Upper lobe of left lung (tissue), 6 donors: ENCODE measurements around the gene BBS1. TPM values are rescaled to one million over a fixed set of nuclear protein-coding genes. Genes with fewer than 3 reads are reported as not detected.

Source experiments
- ATAC-seq, 2 donors: fragments of 200-7000 bp; cut with Tn5 transposase; one replicate each; pipeline ENCODE4 v1.9.1; 2022; ENCODE audit warnings: mild to moderate bottlenecking in 2 of 2, moderate library complexity in 2 of 2; ENCODE audit not compliant: low FRiP score in 2 of 2
- DNase-seq, 2 donors: peaks; one replicate each; pipeline ENCODE4 v3.0.0-alpha.2; 2019 to 2020
- H3K27ac ChIP-seq, 4 donors: fragments of 200-600 bp; sonication (generic); one replicate each; pipeline ENCODE4 v1.5.1; 2016 to 2019
- H3K27me3 ChIP-seq, 4 donors: fragments of 200-600 bp; sonication (generic); one replicate each; pipeline ENCODE4 v1.5.1; 2017 to 2019
- H3K36me3 ChIP-seq, 4 donors: fragments of 200-600 bp; sonication (generic); one replicate each; pipeline ENCODE4 v1.5.1; 2016 to 2019
- H3K4me1 ChIP-seq, 4 donors: fragments of 200-600 bp; sonication (generic); one replicate each; pipeline ENCODE4 v1.5.1; 2018 to 2019
- H3K4me3 ChIP-seq, 4 donors: fragments of 200-600 bp; sonication (generic); one replicate each; pipeline ENCODE4 v1.5.1; 2017 to 2019; ENCODE audit warnings: mild to moderate bottlenecking in 2 of 4, moderate library complexity in 1 of 4
- H3K9me3 ChIP-seq, 4 donors: fragments of 200-600 bp; sonication (generic); one replicate each; pipeline ENCODE4 v1.5.1; 2018 to 2019
- CTCF ChIP-seq, 6 experiments: fragments of 450-650 bp in 4 of 6; fragments of 200-600 bp in 2 of 6; sonication (generic) in 2 of 6; IDR thresholded peaks; one replicate each; pipeline ENCODE4 v1.5.1; 2016 to 2019; ENCODE audit warnings: antibody characterized with exemption in 6 of 6
- EP300 ChIP-seq, 4 donors: sonication (generic); formaldehyde crosslinking; IDR thresholded peaks; one replicate each; pipeline ENCODE4 v1.5.1; 2017; ENCODE audit warnings: antibody characterized with exemption in 4 of 4, control low read depth in 2 of 4
- POLR2A ChIP-seq, 4 donors: fragments of 450-650 bp; IDR thresholded peaks; one replicate each; pipeline ENCODE4 v1.5.1; 2016 to 2017; ENCODE audit warnings: antibody characterized with exemption in 4 of 4, mild to moderate bottlenecking in 2 of 4
- POLR2AphosphoS5 ChIP-seq, 2 donors: sonication (generic); formaldehyde crosslinking; IDR thresholded peaks; one replicate each; pipeline ENCODE4 v1.5.1; 2017; ENCODE audit warnings: antibody characterized with exemption in 2 of 2
- WGBS, 2 donors: methylation state at CpG; one replicate each; pipeline ENCODE4 v1.1.5; 2017 to 2018; 5-methylcytosine and 5-hydroxymethylcytosine counted together
- total RNA-seq, 6 donors: library from RNA; depleted of rRNA in 4 of 6; stranded (reverse); fragments of >200 nt in 4 of 6; gene quantifications; one replicate each; pipeline versions ENCODE4 v1.1.0 to v1.2.1, GENCODE V29; 2016 to 2021
- donor health status: DM: no; HTN: no; CAD: no; lungs with moderate emphysema.
- donor health status: DM: no; HTN: yes; CAD: no; lungs with severe emphysema.

BBS1 gene
- total RNA-seq, 6 donors from 2014 or later, result 26.0 to 145 (median 44.8) TPM

GRCh38 chr11:66546368-66546965 lies 36.0 kb downstream of the BBS1 start, which contains the start of gene ACTN3:
Gene ACTN3, plus strand, starts transcription at chr11:66546903. Its CDS starts 35 bp downstream, at chr11:66546938.
- Histone ChIP-seq H3K9me3 (no peaks in the 10 kb centered on the region), H3K27ac (peak within 1 kb of the TSS; percentile 70 to 85 (median 80)), H3K4me1 (peaks cover 23 to 38% (median 30%) of the 10 kb centered on the region in 4 donors), H3K27me3 (no peaks in the 10 kb centered on the region), H3K36me3 (peaks cover 0 to 15% (median 11%) of the 10 kb centered on the region in 4 donors), H3K4me3 (peak within 1 kb of the TSS; percentile 72 to 91 (median 74))
- 7 to 10% methylated on average over 19 to 25 of the region's 37 CpGs for WGBS, 2 donors
- peak in 1 of 2 donors; percentile 16 for ATAC-seq
- peak; percentile 73 to 86 for DNase-seq
- no peak for TF ChIP-seq POLR2AphosphoS5 (IDR thresholded peaks at IDR 0.05)
- TF ChIP-seq EP300 (IDR thresholded peaks at IDR 0.05), result no peak
- TF ChIP-seq POLR2A (IDR thresholded peaks at IDR 0.05), result no peak
- no peak for TF ChIP-seq CTCF (IDR thresholded peaks at IDR 0.05)

GRCh38 chr11:66546966-66547661 lies 36.7 kb downstream of the BBS1 start:
- H3K27ac ChIP-seq, result peak overlapping the region in 2 of 4 donors; percentile 77 to 85
- no peaks in the 10 kb centered on the region for H3K27me3 ChIP-seq
- H3K4me3 ChIP-seq, result peak overlapping the region in 3 of 4 donors; percentile 74 to 91 (median 75)
- no peak for DNase-seq
- H3K4me1 ChIP-seq, result peaks cover 23 to 38% (median 30%) of the 10 kb centered on the region in 4 donors
- H3K9me3 ChIP-seq, result no peaks in the 10 kb centered on the region
- WGBS, 2 donors, result 29% methylated on average over 9 to 18 of the region's 18 CpGs
- no peak for TF ChIP-seq POLR2A (IDR thresholded peaks at IDR 0.05)
- no peak for TF ChIP-seq POLR2AphosphoS5 (IDR thresholded peaks at IDR 0.05)
- TF ChIP-seq EP300 (IDR thresholded peaks at IDR 0.05), result no peak
- no peak for TF ChIP-seq CTCF (IDR thresholded peaks at IDR 0.05)
- ATAC-seq, result no peak
- H3K36me3 ChIP-seq, result peaks cover 0 to 9% (median 5%) of the 10 kb centered on the region in 4 donors

- no peak overlapping the region for H3K4me3 ChIP-seq
- ATAC-seq (no peak), DNase-seq (no peak)
- 53% methylated on average over 5 of the region's 5 CpGs; no CpG with 5 or more reads in 1 of the 2 donors for WGBS, 2 donors
- no peak overlapping the region for H3K27ac ChIP-seq
- no peaks in the 10 kb centered on the region for H3K9me3 ChIP-seq
- no peaks in the 10 kb centered on the region for H3K27me3 ChIP-seq
- no peak for TF ChIP-seq CTCF (IDR thresholded peaks at IDR 0.05)
- TF ChIP-seq EP300 (IDR thresholded peaks at IDR 0.05), result no peak
- no peak for TF ChIP-seq POLR2AphosphoS5 (IDR thresholded peaks at IDR 0.05)
- no peak for TF ChIP-seq POLR2A (IDR thresholded peaks at IDR 0.05)
- peaks cover 0 to 3% (median 2%) of the 10 kb centered on the region in 4 donors for H3K36me3 ChIP-seq
- peaks cover 23 to 38% (median 30%) of the 10 kb centered on the region in 4 donors for H3K4me1 ChIP-seq
Observed at GRCh38 chr11:66547662-66548009, 37.2 kb downstream of the BBS1 start.

GRCh38 chr11:66548041-66548440 lies 37.6 kb downstream of the BBS1 start:
- ATAC-seq (no peak), DNase-seq (no peak)
- no peaks in the 10 kb centered on the region for H3K9me3 ChIP-seq
- no peak for TF ChIP-seq POLR2A (IDR thresholded peaks at IDR 0.05)
- no peak for TF ChIP-seq CTCF (IDR thresholded peaks at IDR 0.05)
- no peak for TF ChIP-seq EP300 (IDR thresholded peaks at IDR 0.05)
- no peak for TF ChIP-seq POLR2AphosphoS5 (IDR thresholded peaks at IDR 0.05)
- H3K27ac ChIP-seq, result no peak overlapping the region
- no peaks in the 10 kb centered on the region for H3K36me3 ChIP-seq
- H3K4me3 ChIP-seq, result no peak overlapping the region
- H3K27me3 ChIP-seq, result no peaks in the 10 kb centered on the region
- WGBS, 2 donors, result 46 to 62% methylated on average over 7 to 11 of the region's 11 CpGs
- H3K4me1 ChIP-seq, result peaks cover 23 to 38% (median 30%) of the 10 kb centered on the region in 4 donors
